Activated naive CD8-positive, alpha-beta T cell treated with anti-CD3 and anti-CD28 coated beads, Interleukin-2, amount 10 ng/mL, durations not matched to agents 7 days and 5 days (primary cell): ENCODE results near the gene MGMT. TPM values are rescaled to one million over a fixed set of nuclear protein-coding genes. Genes with fewer than 3 reads are reported as not detected.

Source experiments
- ATAC-seq: fragments of 150-1000 bp; cut with Tn5 transposase; one replicate; pipeline ENCODE4 v1.10.0; 2021; ENCODE audit warnings: low read depth, moderate library complexity
- POLR2A ChIA-PET: fragments of 350-600 bp; sonication (Branson Sonifier 250); formaldehyde crosslinking; loops from one replicate; lab custom pipeline; 2021; ENCODE audit warnings: antibody characterized with exemption; lab: Charles Lee
- DNase-seq: peaks from one replicate; pipeline ENCODE4 v3.0.0; 2021
- H3K27ac Mint-ChIP-seq: one replicate; pipeline ENCODE4 v1.8.0; 2022; ENCODE audit warnings: mild to moderate bottlenecking, mixed read lengths
- H3K27me3 Mint-ChIP-seq: one replicate; pipeline ENCODE4 v1.8.0; 2022; ENCODE audit warnings: mild to moderate bottlenecking, moderate library complexity, mixed read lengths
- H3K36me3 Mint-ChIP-seq: one replicate; pipeline ENCODE4 v1.8.0; 2021; ENCODE audit warnings: mild to moderate bottlenecking, mixed read lengths
- H3K4me1 Mint-ChIP-seq: one replicate; pipeline ENCODE4 v1.8.0; 2021; ENCODE audit warnings: mixed read lengths
- H3K4me3 Mint-ChIP-seq: one replicate; pipeline ENCODE4 v1.8.0; 2022; ENCODE audit warnings: mild to moderate bottlenecking, moderate library complexity, mixed read lengths
- H3K9me3 Mint-ChIP-seq: one replicate; pipeline ENCODE4 v1.8.0; 2021; ENCODE audit warnings: mixed read lengths
- total RNA-seq, 2 experiments: library from RNA; stranded (reverse); gene quantifications; one replicate each; pipeline ENCODE4 v1.2.3, GENCODE V29; 2021

Gene MGMT
- total RNA-seq, 2 experiments from 2014 or later: 24.0 to 24.7 TPM

DNA sequence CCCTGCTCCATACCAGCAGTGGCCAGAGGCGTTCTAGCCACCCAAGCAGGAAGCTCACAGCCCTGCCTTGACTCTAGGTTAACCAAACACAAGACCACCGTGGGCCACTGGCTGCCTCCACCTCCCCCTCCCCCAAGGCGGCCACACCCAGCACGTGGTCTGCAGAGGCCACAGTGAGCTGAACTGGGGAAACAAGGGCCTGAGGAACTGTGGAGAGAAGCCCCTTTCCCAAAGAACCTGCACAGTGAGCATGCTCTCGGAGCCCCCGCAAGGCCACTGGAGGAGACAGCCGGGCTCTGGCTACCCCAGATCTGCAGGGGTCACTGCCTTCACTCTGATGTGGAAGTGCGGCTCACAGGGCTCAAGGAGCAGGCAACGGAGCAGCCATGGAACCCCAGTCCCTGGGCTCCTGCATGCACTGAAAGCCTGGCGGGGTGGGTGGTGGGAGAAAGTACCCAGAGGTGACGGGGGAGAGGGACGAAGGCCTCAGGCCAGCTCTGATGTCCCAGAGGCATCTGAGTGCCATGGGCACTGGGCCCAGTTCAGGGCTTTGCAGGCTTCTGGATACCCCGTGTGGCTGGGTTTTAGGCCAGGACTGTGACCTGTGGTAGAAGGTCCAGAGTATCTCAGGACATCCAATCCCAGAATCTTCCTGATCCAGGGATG lies 307.8 kb downstream of the MGMT start:
- no peak for DNase-seq
- Mint-ChIP-seq H3K4me1 (no peaks in the 10 kb centered on the region), H3K27me3 (no peaks in the 10 kb centered on the region), H3K9me3 (peaks cover 4% of the 10 kb centered on the region), H3K27ac (no peak overlapping the region), H3K36me3 (peaks cover 2% of the 10 kb centered on the region), H3K4me3 (no peak overlapping the region)
- POLR2A ChIA-PET: no interaction called here
- no peak for ATAC-seq

DNA sequence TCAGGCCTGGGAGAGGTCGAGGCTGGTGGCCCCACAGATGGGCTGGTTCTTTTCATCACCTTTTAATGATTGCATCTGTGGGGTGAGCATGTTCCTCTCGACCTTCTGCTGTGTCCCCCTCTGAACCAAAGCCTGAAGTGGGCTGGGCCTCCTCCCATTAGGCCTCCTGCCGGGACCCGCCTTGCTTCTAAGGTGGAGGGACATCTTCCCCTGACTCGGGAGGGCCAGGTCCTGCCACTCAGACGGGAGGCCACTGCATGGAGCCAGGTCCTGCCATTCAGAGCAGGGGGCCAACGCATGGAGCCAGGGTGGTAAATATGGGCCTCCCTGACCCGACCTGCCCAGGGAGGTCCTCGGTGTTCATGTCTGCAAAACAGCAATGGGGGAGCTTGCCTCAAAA lies 308.6 kb downstream of the MGMT start:
- Mint-ChIP-seq H3K27ac (no peak overlapping the region), H3K36me3 (peaks cover 2% of the 10 kb centered on the region)
- DNase-seq: no peak

DNA sequence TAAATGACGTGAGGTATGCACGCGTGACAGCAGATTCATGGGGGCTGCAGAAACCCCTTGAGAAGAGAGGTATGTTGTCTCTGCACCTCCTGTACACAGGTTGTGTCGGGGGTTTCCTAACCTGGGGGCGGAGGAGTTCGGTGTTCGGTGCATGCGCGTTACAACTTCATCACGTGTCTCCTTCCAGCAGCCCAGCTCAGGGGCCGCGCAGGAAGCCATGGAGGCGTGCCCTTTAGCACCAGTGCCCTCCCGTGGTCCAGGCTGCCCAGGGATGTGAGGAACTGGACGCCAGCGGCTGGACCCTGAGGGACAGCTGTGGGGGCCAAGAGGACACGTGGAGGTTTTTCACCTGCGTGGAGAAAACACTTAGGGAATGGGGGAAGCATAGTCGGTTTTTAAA lies 310.6 kb downstream of the MGMT start:
- Mint-ChIP-seq H3K27me3 (no peaks in the 10 kb centered on the region), H3K9me3 (peaks cover 7% of the 10 kb centered on the region), H3K4me3 (no peak overlapping the region), H3K27ac (no peak overlapping the region), H3K36me3 (no peaks in the 10 kb centered on the region), H3K4me1 (no peaks in the 10 kb centered on the region)
- POLR2A ChIA-PET: no interaction called here
- no peak for DNase-seq
- no peak for ATAC-seq

More for the DNA sequence above, 308.6 kb downstream of the MGMT start:
- Mint-ChIP-seq H3K4me3 (no peak overlapping the region), H3K27me3 (no peaks in the 10 kb centered on the region), H3K4me1 (no peaks in the 10 kb centered on the region), H3K9me3 (peaks cover 6% of the 10 kb centered on the region)
- ATAC-seq: no peak
- POLR2A ChIA-PET: no interaction called here

DNA sequence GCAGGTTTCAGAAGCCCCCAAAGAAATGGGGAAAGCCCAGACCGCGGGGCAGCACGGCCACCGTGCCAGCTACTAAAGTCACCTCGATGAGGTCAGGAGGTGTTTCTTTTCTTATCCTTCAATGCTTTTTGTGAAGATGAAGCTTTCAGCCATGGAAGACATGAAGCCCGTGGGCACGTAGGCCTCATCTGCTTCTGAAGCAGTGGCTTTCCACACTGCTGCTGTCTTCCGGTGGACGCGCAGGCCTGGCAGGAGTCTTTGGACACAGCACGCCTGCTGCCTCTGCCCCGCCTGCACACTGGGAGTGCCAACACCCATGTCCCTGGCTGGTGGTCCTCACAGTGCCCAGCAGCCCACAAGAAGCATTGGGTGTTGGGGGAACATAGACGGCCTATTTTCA lies 311.5 kb downstream of the MGMT start:
- Mint-ChIP-seq H3K9me3 (peaks cover 7% of the 10 kb centered on the region), H3K27ac (no peak overlapping the region), H3K4me1 (no peaks in the 10 kb centered on the region), H3K36me3 (no peaks in the 10 kb centered on the region), H3K27me3 (no peaks in the 10 kb centered on the region), H3K4me3 (no peak overlapping the region)
- ATAC-seq (no peak), DNase-seq (no peak)
- POLR2A ChIA-PET: no interaction called here

GRCh38 chr10:129779126-129780111 lies 312.4 kb downstream of the MGMT start:
- Mint-ChIP-seq H3K4me3 (no peak overlapping the region), H3K9me3 (peaks cover 9% of the 10 kb centered on the region), H3K27ac (no peak overlapping the region), H3K4me1 (no peaks in the 10 kb centered on the region), H3K27me3 (no peaks in the 10 kb centered on the region), H3K36me3 (no peaks in the 10 kb centered on the region)
- POLR2A ChIA-PET: no interaction called here
- no peak for DNase-seq
- ATAC-seq: no peak

DNA sequence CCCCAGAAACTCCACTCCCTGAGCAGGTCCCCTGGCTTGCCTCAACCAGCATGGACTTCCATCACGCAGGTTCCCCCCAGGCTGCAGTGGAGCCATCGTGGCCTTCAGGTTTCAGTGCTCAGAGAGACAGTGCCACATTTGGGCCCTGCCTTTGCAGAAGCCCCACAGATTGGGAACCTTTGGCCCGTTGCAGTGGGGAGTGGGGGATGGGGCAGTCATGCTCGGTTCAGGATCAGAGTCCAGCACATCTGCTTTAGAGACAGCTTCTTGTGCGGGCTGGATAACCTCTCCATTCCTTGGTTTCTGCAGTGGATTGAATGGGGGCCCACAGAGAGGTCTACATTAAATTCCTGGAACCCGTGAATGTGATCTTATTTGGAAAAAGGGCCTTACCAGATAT lies 313.2 kb downstream of the MGMT start:
- Mint-ChIP-seq H3K4me3 (no peak overlapping the region), H3K27me3 (no peaks in the 10 kb centered on the region), H3K9me3 (peaks cover 9% of the 10 kb centered on the region), H3K27ac (no peak overlapping the region), H3K4me1 (no peaks in the 10 kb centered on the region), H3K36me3 (no peaks in the 10 kb centered on the region)
- no peak for DNase-seq
- no peak for ATAC-seq
- POLR2A ChIA-PET: no interaction called here

DNA sequence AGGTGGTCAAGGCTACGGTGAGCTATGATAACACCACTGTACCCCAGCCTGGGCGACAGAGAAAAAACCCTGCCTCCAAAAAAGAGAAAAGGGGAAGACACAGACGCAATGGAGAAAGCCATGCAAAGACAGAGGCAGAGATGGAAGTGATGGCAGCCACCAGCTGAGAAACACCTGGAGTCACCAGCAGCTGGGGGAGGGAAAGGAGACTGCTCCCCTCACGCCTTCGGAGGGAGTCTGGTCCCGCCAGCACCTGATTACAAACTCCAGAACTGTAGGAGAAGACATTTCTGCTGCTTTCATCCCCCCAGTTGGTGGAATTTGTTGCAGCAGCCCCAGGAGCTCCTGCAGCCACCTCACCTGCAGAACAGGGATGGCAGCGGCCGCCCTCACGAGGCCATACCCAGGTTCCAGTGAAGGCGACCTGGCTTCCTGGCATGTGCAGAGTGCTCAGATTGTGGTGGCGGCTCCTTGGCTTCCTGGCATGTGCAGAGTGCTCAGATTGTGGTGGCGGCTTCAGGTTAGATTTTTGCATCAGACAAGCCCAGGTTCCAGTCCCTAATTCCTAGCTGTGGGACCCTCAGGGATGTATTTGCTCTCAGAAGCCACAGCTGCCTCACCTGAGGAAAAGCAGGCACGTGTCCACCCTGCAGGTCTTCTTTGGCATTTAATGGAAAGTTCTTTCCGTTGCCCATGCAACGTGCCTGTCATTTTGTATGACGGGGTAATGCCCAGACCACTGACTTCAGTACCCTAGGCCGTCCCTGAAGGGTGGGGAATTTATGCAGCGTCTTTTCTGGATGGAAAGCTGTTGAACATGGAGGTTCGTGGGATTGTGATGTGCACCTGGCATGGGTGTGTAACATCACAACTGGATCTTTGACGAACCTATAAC lies 314.1 kb downstream of the MGMT start:
- Mint-ChIP-seq H3K4me3 (no peak overlapping the region), H3K27me3 (no peaks in the 10 kb centered on the region), H3K36me3 (no peaks in the 10 kb centered on the region), H3K27ac (no peak overlapping the region), H3K4me1 (no peaks in the 10 kb centered on the region), H3K9me3 (peaks cover 9% of the 10 kb centered on the region)
- POLR2A ChIA-PET: no interaction called here
- DNase-seq (no peak), ATAC-seq (no peak)

- no peak for ATAC-seq
- Mint-ChIP-seq H3K4me1 (no peaks in the 10 kb centered on the region), H3K4me3 (no peak overlapping the region), H3K27ac (no peak overlapping the region), H3K27me3 (no peaks in the 10 kb centered on the region), H3K36me3 (no peaks in the 10 kb centered on the region), H3K9me3 (peaks cover 15% of the 10 kb centered on the region)
- POLR2A ChIA-PET: no interaction called here
- no peak for DNase-seq
Observed at GRCh38 chr10:129784291-129784690, 317.2 kb downstream of the MGMT start.

GRCh38 chr10:129784891-129785290 lies 317.9 kb downstream of the MGMT start:
- Mint-ChIP-seq H3K9me3 (peaks cover 20% of the 10 kb centered on the region), H3K27ac (no peak overlapping the region), H3K27me3 (no peaks in the 10 kb centered on the region), H3K4me1 (no peaks in the 10 kb centered on the region), H3K36me3 (no peaks in the 10 kb centered on the region), H3K4me3 (no peak overlapping the region)
- DNase-seq (no peak), ATAC-seq (no peak)
- POLR2A ChIA-PET: no interaction called here

- POLR2A ChIA-PET: no interaction called here
- H3K4me1 Mint-ChIP-seq: no peaks in the 10 kb centered on the region
- no peak overlapping the region for H3K27ac Mint-ChIP-seq
- H3K36me3 Mint-ChIP-seq: no peaks in the 10 kb centered on the region
- no peak overlapping the region for H3K4me3 Mint-ChIP-seq
- DNase-seq (no peak), ATAC-seq (no peak)
- no peaks in the 10 kb centered on the region for H3K27me3 Mint-ChIP-seq
- H3K9me3 Mint-ChIP-seq: peaks cover 19% of the 10 kb centered on the region
Observed at GRCh38 chr10:129785536-129785981, 318.5 kb downstream of the MGMT start.

DNA sequence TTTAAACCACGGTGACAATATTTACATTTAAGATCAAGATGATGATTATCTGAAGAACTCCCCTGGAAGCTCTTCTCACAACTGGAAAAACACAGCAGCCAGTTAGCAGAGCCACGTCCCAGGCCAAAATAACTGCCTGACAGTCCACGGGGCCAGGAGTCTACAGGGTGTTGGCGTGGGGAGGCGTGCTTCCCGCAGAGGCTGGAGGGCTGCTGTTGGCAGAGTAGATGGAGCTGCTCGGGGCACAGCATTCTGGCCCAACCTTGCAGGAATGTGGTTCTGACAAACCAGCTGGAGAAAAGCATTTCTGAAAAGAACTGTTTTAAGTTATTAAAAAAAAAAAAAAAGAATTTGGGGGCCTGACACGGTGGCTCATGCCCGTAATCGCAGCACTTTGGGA lies 319.2 kb downstream of the MGMT start:
- no peak overlapping the region for H3K27ac Mint-ChIP-seq
- H3K4me3 Mint-ChIP-seq: no peak overlapping the region
- DNase-seq: no peak
- no peaks in the 10 kb centered on the region for H3K27me3 Mint-ChIP-seq
- peaks cover 19% of the 10 kb centered on the region for H3K9me3 Mint-ChIP-seq
- POLR2A ChIA-PET: no interaction called here
- ATAC-seq: no peak
- H3K36me3 Mint-ChIP-seq: no peaks in the 10 kb centered on the region
- H3K4me1 Mint-ChIP-seq: no peaks in the 10 kb centered on the region

- DNase-seq (no peak), ATAC-seq (no peak)
- H3K27me3 Mint-ChIP-seq: no peaks in the 10 kb centered on the region
- H3K9me3 Mint-ChIP-seq: peaks cover 19% of the 10 kb centered on the region
- no peaks in the 10 kb centered on the region for H3K36me3 Mint-ChIP-seq
- H3K4me3 Mint-ChIP-seq: no peak overlapping the region
- no peaks in the 10 kb centered on the region for H3K4me1 Mint-ChIP-seq
- POLR2A ChIA-PET: no interaction called here
- no peak overlapping the region for H3K27ac Mint-ChIP-seq
Observed at GRCh38 chr10:129787557-129787956, 320.5 kb downstream of the MGMT start.

- POLR2A ChIA-PET: no interaction called here
- ATAC-seq: no peak
- Mint-ChIP-seq H3K36me3 (no peaks in the 10 kb centered on the region), H3K4me3 (no peak overlapping the region), H3K27ac (no peak overlapping the region), H3K9me3 (peaks cover 21% of the 10 kb centered on the region), H3K4me1 (no peaks in the 10 kb centered on the region), H3K27me3 (no peaks in the 10 kb centered on the region)
- DNase-seq: no peak
Observed at GRCh38 chr10:129788215-129788614, 321.2 kb downstream of the MGMT start.
